ENCODE results near the gene PLBD2. TPM values are rescaled to one million over a fixed set of nuclear protein-coding genes. Genes with fewer than 3 reads are reported as not detected.
A peak's percentile ranks its signal among the peaks of the same experiment; 100 is the strongest.

PLBD2 gene
- total and polyA plus RNA-seq, 2 donors from 2014 or later = 12.1 to 37.9 TPM

DNA sequence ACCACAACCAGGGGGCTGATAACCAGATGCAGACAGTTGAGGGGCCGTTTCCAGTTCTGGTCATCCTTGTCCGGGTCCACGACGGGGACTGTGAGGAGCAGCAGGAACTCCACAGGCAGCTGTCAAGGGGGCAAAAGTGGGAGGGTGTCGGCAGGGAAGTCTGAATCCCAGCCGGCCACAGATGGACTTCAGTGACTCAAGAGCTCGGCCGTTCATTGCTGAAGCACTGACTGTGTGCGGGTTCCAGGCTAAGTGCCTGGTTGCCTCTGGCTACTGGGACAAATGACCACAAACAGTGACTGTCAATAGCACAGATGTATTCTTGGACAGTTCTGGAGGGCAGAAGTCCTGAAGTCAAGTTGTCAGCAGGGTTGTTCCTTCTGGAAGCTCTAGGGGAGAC is 43.0 kb upstream of the PLBD2 start:
- intact Hi-C loops (cut with DNase I) = no loop called here
- H3K36me3 ChIP-seq (ENCODE audit: control insufficient read depth in 2 of 3, insufficient read depth in 3 of 3, low read length in 3 of 3) = peaks cover 7 to 21% (median 16%) of the 10 kb centered on the region in 3 donors
- FAIRE-seq (no peak), DNase-seq (peak in 1 of 5 donors; percentile 13)
- TF ChIP-seq, protein P1, sequence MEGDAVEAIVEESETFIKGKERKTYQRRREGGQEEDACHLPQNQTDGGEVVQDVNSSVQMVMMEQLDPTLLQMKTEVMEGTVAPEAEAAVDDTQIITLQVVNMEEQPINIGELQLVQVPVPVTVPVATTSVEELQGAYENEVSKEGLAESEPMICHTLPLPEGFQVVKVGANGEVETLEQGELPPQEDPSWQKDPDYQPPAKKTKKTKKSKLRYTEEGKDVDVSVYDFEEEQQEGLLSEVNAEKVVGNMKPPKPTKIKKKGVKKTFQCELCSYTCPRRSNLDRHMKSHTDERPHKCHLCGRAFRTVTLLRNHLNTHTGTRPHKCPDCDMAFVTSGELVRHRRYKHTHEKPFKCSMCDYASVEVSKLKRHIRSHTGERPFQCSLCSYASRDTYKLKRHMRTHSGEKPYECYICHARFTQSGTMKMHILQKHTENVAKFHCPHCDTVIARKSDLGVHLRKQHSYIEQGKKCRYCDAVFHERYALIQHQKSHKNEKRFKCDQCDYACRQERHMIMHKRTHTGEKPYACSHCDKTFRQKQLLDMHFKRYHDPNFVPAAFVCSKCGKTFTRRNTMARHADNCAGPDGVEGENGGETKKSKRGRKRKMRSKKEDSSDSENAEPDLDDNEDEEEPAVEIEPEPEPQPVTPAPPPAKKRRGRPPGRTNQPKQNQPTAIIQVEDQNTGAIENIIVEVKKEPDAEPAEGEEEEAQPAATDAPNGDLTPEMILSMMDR (IDR thresholded peaks at IDR 0.05; ENCODE audit: borderline replicate concordance, extremely low read depth, insufficient read depth) = no peak
- H3K9me3 ChIP-seq (ENCODE audit: control insufficient read depth in 2 of 3, insufficient read depth in 1 of 3, low read length in 3 of 3) = no peaks in the 10 kb centered on the region
- no peaks in the 10 kb centered on the region for H3K27me3 ChIP-seq (ENCODE audit: control insufficient read depth, insufficient read depth, low read length)
- H3K27ac ChIP-seq (ENCODE audit: low read depth in 2 of 2, low read length in 2 of 2) = no peak overlapping the region
- H3K9ac ChIP-seq (ENCODE audit: low read length in 3 of 3) = no peak overlapping the region
- H3K4me3 ChIP-seq (ENCODE audit: low read length in 3 of 3) = no peak overlapping the region
- no peaks in the 10 kb centered on the region for H3K4me1 ChIP-seq (ENCODE audit: control insufficient read depth in 2 of 3, insufficient read depth in 2 of 3, low read depth in 1 of 3, low read length in 3 of 3)

DNA sequence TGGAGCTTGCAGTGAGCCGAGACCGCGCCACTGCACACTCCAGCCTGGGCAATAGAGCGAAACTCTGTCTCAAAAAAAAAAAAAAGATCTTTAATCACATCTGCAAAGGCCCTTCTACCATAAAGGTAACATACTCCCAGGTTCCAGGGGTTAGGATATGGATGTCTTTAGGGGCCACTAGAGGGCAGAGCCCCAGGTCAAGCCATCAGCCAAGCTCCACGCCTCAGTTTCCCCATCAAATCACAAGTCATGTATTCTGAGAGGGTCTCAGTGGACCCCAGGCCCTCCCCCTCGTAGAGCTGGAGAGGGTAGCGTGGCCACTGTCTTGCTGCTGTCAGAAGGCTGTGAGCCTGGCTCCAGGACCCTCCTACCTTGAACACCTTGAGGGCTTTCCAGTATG is 42.2 kb upstream of the PLBD2 start:
- no peak for FAIRE-seq
- no peaks in the 10 kb centered on the region for H3K4me1 ChIP-seq (ENCODE audit: control insufficient read depth in 2 of 3, insufficient read depth in 2 of 3, low read depth in 1 of 3, low read length in 3 of 3)
- intact Hi-C loops (cut with DNase I) = no loop called here
- peaks cover 7 to 27% (median 13%) of the 10 kb centered on the region in 3 donors for H3K36me3 ChIP-seq (ENCODE audit: control insufficient read depth in 2 of 3, insufficient read depth in 3 of 3, low read length in 3 of 3)
- no peak overlapping the region for H3K4me3 ChIP-seq (ENCODE audit: low read length in 3 of 3)
- DNase-seq = no peak
- TF ChIP-seq, protein P1 (IDR thresholded peaks at IDR 0.05; ENCODE audit: borderline replicate concordance, extremely low read depth, insufficient read depth) = no peak
- no peak overlapping the region for H3K9ac ChIP-seq (ENCODE audit: low read length in 3 of 3)
- no peaks in the 10 kb centered on the region for H3K27me3 ChIP-seq (ENCODE audit: control insufficient read depth, insufficient read depth, low read length)
- no peaks in the 10 kb centered on the region for H3K9me3 ChIP-seq (ENCODE audit: control insufficient read depth in 2 of 3, insufficient read depth in 1 of 3, low read length in 3 of 3)
- H3K27ac ChIP-seq (ENCODE audit: low read depth in 2 of 2, low read length in 2 of 2) = no peak overlapping the region

DNA sequence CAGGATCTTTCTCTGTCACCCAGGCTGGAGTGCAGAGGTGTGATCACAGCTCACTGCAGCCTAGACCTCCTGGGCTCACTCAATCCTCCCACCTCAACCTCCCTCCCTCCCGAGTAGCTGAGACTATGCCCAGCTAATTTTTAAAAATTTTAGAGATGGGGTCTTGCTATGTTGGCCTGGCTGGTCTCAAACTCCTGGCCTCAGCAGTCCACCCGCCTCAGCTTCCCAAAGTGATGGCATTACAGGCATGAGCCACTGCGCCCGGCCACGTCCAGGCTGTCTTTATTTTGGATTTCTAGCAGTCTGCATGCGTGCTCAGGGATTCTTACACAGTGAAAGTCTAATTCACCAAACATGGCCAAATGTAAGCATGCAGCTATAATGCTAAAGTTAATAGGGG is 41.3 kb upstream of the PLBD2 start:
- no peaks in the 10 kb centered on the region for H3K9me3 ChIP-seq (ENCODE audit: control insufficient read depth in 2 of 3, insufficient read depth in 1 of 3, low read length in 3 of 3)
- no peaks in the 10 kb centered on the region for H3K27me3 ChIP-seq (ENCODE audit: control insufficient read depth, insufficient read depth, low read length)
- no peak overlapping the region for H3K4me3 ChIP-seq (ENCODE audit: low read length in 3 of 3)
- H3K27ac ChIP-seq (ENCODE audit: low read depth in 2 of 2, low read length in 2 of 2) = no peak overlapping the region
- intact Hi-C loops (cut with DNase I) = no loop called here
- peaks cover 7 to 27% (median 13%) of the 10 kb centered on the region in 3 donors for H3K36me3 ChIP-seq (ENCODE audit: control insufficient read depth in 2 of 3, insufficient read depth in 3 of 3, low read length in 3 of 3)
- H3K4me1 ChIP-seq (ENCODE audit: control insufficient read depth in 2 of 3, insufficient read depth in 2 of 3, low read depth in 1 of 3, low read length in 3 of 3) = no peaks in the 10 kb centered on the region
- TF ChIP-seq, protein P1 (IDR thresholded peaks at IDR 0.05; ENCODE audit: borderline replicate concordance, extremely low read depth, insufficient read depth) = no peak
- no peak for DNase-seq
- no peak overlapping the region for H3K9ac ChIP-seq (ENCODE audit: low read length in 3 of 3)
- no peak for FAIRE-seq

DNA sequence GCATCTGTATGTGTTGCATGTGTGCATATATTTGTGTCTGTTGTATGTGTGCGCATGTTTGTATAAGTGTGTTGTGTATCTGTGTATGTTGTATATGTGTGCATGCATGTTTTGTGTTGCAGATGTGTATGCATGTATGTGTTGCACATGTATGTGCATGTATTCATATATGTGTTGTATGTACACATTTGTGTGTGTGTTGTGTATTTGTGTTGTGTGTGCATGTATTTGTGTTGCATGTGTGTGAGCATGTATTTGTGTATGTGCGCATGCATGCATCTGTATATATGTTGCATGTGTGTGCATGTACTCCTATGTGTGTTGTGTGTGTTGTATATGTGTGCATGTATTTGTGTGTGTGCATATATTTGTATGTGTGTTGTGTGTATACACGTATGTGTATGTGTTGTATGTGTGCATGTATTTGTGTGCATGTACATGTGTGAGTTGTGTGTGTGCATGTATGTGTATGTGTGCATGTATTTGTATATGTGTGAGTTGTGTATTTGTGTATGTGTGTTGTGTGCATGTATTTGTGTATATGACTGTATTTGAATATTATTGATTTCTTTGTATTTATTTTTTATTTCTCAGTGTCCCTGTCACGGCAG is 40.2 kb upstream of the PLBD2 start:
- TF ChIP-seq, protein P1 (IDR thresholded peaks at IDR 0.05; ENCODE audit: borderline replicate concordance, extremely low read depth, insufficient read depth) = no peak
- no peak for FAIRE-seq
- intact Hi-C loops (cut with DNase I) = no loop called here
- no peak for DNase-seq
- Histone ChIP-seq H3K9me3 (ENCODE audit: control insufficient read depth in 2 of 3, insufficient read depth in 1 of 3, low read length in 3 of 3) (no peaks in the 10 kb centered on the region), H3K36me3 (ENCODE audit: control insufficient read depth in 2 of 3, insufficient read depth in 3 of 3, low read length in 3 of 3) (peaks cover 7 to 27% (median 13%) of the 10 kb centered on the region in 3 donors), H3K27ac (ENCODE audit: low read depth in 2 of 2, low read length in 2 of 2) (no peak overlapping the region), H3K27me3 (ENCODE audit: control insufficient read depth, insufficient read depth, low read length) (no peaks in the 10 kb centered on the region), H3K4me3 (ENCODE audit: low read length in 3 of 3) (peak overlapping the region in 1 of 3 donors; percentile 8), H3K4me1 (ENCODE audit: control insufficient read depth in 2 of 3, insufficient read depth in 2 of 3, low read depth in 1 of 3, low read length in 3 of 3) (no peaks in the 10 kb centered on the region), H3K9ac (ENCODE audit: low read length in 3 of 3) (no peak overlapping the region)
